Measurements from ENCODE around the gene AHNAK. TPM values are rescaled to one million over a fixed set of nuclear protein-coding genes. Genes with fewer than 3 reads are reported as not detected.

Gene AHNAK
- total and polyA plus RNA-seq, 8 donors: 176 to 636 (median 219) TPM

- TF ChIP-seq CTCF (IDR thresholded peaks at IDR 0.05): no peak
These were observed 80.2 kb downstream of the AHNAK start for GRCh38 chr11:62466444-62466843.

GRCh38 chr11:62464655-62465054 is 82.0 kb downstream of the AHNAK start:
- Histone ChIP-seq H3K27ac (no peak overlapping the region), H3K36me3 (no peaks in the 10 kb centered on the region), H3K9me3 (no peaks in the 10 kb centered on the region), H3K4me1 (peaks cover 0 to 4% of the 10 kb centered on the region in 2 donors), H3K27me3 (no peaks in the 10 kb centered on the region), H3K4me3 (no peak overlapping the region)
- no peak for DNase-seq
- no peak for ATAC-seq
- intact Hi-C loops (cut with DNase I): no loop called here
- TF ChIP-seq CTCF (IDR thresholded peaks at IDR 0.05): no peak

More at GRCh38 chr11:62466444-62466843, 80.2 kb downstream of the AHNAK start:
- intact Hi-C loops (cut with DNase I): no loop called here
- H3K4me3 ChIP-seq: no peak overlapping the region
- ATAC-seq (no peak), DNase-seq (no peak)
- no peaks in the 10 kb centered on the region for H3K36me3 ChIP-seq
- H3K27ac ChIP-seq: no peak overlapping the region
- no peaks in the 10 kb centered on the region for H3K9me3 ChIP-seq
- peaks cover 0 to 4% of the 10 kb centered on the region in 2 donors for H3K4me1 ChIP-seq
- H3K27me3 ChIP-seq: no peaks in the 10 kb centered on the region

- no peaks in the 10 kb centered on the region for H3K36me3 ChIP-seq
- ATAC-seq (no peak), DNase-seq (no peak)
- TF ChIP-seq CTCF (IDR thresholded peaks at IDR 0.05): no peak
- peaks cover 0 to 13% of the 10 kb centered on the region in 2 donors for H3K4me1 ChIP-seq
- H3K4me3 ChIP-seq: no peak overlapping the region
- H3K27me3 ChIP-seq: no peaks in the 10 kb centered on the region
- H3K9me3 ChIP-seq: no peaks in the 10 kb centered on the region
- no peak overlapping the region for H3K27ac ChIP-seq
- intact Hi-C loops (cut with DNase I): no loop called here
These were observed 83.5 kb downstream of the AHNAK start for GRCh38 chr11:62463121-62463542.

- H3K9me3 ChIP-seq: no peaks in the 10 kb centered on the region
- ATAC-seq (no peak), DNase-seq (no peak)
- peaks cover 0 to 13% of the 10 kb centered on the region in 2 donors for H3K4me1 ChIP-seq
- H3K27ac ChIP-seq: no peak overlapping the region
- intact Hi-C loops (cut with DNase I): no loop called here
- no peaks in the 10 kb centered on the region for H3K36me3 ChIP-seq
- no peaks in the 10 kb centered on the region for H3K27me3 ChIP-seq
- no peak for TF ChIP-seq CTCF (IDR thresholded peaks at IDR 0.05)
- H3K4me3 ChIP-seq: no peak overlapping the region
These were observed 84.1 kb downstream of the AHNAK start for GRCh38 chr11:62462508-62462892.

GRCh38 chr11:62461740-62462507 is 84.7 kb downstream of the AHNAK start:
- no peak overlapping the region for H3K27ac ChIP-seq
- intact Hi-C loops (cut with DNase I): no loop called here
- no peaks in the 10 kb centered on the region for H3K36me3 ChIP-seq
- peaks cover 0 to 13% of the 10 kb centered on the region in 2 donors for H3K4me1 ChIP-seq
- no peak for DNase-seq
- H3K9me3 ChIP-seq: no peaks in the 10 kb centered on the region
- H3K27me3 ChIP-seq: no peaks in the 10 kb centered on the region
- no peak for ATAC-seq
- H3K4me3 ChIP-seq: no peak overlapping the region
- TF ChIP-seq CTCF (IDR thresholded peaks at IDR 0.05): no peak

All from left lung (tissue), 10 donors.